Suppressor macrophage (primary cell): ENCODE results near the gene CNTF.

Experiments
- DNase-seq, 4 experiments: peaks; one replicate each; pipeline ENCODE4 v3.0.0-alpha.2; 2020 to 2022

CNTF gene

DNA sequence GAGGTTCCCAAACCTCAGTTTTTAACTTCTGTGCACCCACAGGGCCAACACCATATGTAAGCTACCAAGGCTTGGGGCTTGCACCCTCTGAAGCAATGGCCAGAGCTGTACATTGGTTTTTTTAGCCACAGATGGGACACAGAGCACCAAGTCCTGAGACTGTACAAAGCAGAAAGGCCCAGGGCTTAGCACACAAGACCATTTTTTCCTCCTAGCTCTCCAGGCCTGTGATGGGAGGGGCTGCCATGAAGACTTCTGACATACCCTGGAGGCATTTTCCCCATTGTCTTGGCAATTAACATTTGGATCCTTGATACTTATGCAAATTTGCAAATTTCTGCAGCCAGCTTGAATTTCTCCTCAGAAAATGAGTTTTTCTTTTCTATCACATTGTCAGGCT lies 23.4 kb downstream of the CNTF start:
- DNase-seq = no peak

DNA sequence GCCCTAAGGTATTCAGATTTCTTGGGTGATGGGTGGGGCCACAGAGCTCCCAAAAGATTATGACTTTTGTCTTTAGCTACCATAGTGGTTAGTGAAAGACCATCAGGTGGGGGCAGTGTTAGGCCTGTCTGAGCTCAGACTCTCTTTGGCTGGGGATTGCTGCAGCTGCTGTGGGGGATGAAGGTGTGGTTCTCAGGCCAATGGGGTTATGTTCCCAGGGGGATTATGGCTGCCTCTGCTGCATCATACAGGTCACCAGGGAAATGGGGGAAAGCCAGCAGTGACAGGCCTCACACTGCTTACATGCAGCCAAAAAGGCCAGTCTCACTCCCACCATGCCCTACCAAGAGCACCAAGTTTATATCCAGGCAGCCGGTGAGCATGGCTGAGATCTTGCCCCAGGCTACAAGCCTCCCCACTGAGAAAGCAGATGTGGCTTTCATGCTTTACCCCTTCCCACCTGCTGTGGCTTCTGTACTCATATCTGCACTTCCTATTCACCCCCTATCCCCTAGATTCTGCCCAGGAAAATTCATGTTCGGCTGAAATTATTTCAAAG lies 24.8 kb downstream of the CNTF start:
- no peak for DNase-seq

GRCh38 chr11:58647866-58648265 lies 25.4 kb downstream of the CNTF start:
- DNase-seq = no peak

GRCh38 chr11:58649623-58650022 lies 27.2 kb downstream of the CNTF start:
- DNase-seq = no peak

DNA sequence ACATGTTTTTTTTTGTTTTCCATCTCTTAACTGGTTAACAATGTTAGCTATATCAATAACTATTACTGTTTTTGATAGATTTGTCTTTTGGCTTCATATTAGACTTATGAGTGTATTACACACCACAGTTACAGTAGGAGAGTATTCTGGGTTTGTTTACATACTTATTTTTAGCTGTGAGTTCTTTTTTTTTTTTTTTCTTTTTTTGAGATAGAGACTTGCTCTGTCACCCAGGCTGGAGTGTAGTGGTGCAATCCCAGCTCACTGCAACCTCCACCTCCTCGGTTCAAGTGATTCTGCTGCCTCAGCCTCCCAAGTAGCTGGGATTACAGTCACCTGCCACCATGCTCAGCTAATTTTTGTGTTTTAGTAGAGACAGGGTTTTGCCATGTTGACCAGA lies 28.0 kb downstream of the CNTF start:
- DNase-seq = peak in 3 of 4 experiments; percentile 19 to 45 (median 27)

GRCh38 chr11:58652726-58653280 lies 30.3 kb downstream of the CNTF start:
- DNase-seq = no peak

DNA sequence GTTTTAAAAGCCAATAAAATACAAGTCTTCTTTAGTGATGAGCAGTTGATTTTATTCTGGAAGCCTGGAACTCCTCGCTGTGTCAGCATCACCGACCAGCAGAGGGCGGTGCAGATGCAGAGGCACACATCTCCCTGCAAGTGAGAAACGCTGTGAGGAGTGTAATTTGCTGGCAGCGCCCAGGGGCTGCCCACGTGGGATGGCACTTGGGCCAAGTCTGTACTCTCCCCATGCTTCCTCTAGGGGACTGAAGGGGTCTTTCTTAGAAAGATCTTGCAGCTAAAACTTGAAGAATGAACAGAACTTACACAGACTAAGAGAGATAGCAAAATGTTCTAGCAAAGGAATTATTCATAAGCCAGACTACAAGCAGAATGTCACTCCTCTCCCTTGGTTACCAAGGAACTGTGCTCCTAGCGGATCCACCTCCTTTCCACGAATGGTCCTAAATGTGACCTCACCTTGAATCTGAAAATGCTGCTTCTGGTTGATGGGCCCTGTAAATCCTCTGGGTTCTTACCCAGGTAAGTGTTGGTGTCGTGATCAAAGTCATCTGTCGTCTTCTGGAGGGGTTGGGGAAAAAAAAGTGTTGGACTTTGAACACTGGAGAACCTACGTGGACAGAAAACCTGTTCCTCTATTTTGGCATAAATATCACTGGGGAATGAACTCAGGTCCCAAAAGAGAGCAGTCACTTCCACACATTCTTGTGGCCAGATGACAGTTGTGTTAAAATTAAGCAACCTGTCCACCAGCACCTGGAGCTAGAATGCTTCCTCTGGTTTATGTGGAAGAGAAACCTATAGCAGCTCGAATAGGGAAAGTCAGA lies 31.8 kb downstream of the CNTF start:
- DNase-seq = peak; percentile 83 to 92 (median 88)

DNA sequence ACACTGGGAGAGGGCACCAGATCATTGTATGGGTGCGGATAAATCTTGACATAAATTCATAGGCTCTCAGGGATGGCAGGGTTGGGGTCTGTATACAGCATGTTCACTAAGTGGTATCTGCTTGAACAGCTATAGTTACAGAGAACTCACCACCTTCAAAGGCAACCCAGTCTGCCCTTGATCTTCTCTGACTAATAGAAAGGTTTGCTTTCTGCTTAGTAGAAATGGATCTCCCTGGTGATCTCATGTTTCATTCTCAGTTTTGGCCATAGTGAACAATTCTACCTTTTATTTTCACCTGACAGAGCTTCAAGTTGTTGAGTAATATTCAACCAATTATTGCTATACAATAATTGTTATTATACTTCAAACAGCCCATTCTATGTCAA lies 32.4 kb downstream of the CNTF start:
- no peak for DNase-seq

- DNase-seq = no peak
Observed at GRCh38 chr11:58656348-58656747, 33.9 kb downstream of the CNTF start.

- DNase-seq = no peak
Observed at GRCh38 chr11:58658623-58659022, 36.2 kb downstream of the CNTF start.

DNA sequence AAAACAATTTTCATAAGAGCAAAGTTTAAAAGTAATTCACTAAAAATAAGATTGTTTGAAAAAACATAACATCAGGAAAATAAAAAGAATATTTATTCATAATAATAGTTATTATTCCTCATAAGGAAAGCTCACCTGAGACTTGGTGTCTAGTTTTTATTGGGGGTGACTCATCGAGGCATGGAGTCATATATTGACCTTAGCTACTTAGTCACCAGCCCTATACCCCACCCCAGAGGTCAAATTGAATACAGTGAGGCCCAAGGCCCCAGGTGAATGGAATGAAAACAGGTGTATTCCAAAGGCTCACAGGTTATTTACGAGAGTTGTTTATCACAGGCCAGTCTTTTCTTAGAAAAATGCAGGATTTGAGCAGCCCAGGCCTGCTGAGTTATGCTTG lies 36.9 kb downstream of the CNTF start:
- no peak for DNase-seq

GRCh38 chr11:58659910-58660570 lies 37.6 kb downstream of the CNTF start:
- no peak for DNase-seq

- DNase-seq = no peak
Observed at GRCh38 chr11:58671983-58672633, 49.6 kb downstream of the CNTF start.

DNA sequence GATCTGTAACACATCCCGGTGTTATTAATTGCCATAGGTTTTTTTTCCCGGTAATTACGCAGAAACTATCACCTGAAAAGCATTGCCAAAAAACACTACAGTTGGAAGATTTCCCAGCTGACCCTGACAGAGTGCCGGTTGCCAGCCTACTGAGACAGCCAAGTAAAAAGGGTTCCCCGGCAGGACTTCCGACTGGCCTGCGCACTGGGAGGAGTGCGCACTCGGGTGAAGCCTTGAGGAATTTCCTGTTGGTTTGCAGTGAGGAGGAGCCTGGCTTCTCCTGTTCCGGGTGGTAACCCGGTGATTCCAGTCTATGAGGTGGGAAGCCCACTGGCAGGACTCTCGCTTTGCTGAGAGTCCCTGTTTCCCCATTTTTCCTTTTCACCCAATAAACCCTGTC lies 52.1 kb downstream of the CNTF start:
- DNase-seq = no peak
